ENCODE results near the gene SLC16A1. TPM values are rescaled to one million over a fixed set of nuclear protein-coding genes. Genes with fewer than 3 reads are reported as not detected.

SLC16A1 gene
- total RNA-seq, result 10 to 100 TPM; 74.3 to 81.3 TPM

DNA sequence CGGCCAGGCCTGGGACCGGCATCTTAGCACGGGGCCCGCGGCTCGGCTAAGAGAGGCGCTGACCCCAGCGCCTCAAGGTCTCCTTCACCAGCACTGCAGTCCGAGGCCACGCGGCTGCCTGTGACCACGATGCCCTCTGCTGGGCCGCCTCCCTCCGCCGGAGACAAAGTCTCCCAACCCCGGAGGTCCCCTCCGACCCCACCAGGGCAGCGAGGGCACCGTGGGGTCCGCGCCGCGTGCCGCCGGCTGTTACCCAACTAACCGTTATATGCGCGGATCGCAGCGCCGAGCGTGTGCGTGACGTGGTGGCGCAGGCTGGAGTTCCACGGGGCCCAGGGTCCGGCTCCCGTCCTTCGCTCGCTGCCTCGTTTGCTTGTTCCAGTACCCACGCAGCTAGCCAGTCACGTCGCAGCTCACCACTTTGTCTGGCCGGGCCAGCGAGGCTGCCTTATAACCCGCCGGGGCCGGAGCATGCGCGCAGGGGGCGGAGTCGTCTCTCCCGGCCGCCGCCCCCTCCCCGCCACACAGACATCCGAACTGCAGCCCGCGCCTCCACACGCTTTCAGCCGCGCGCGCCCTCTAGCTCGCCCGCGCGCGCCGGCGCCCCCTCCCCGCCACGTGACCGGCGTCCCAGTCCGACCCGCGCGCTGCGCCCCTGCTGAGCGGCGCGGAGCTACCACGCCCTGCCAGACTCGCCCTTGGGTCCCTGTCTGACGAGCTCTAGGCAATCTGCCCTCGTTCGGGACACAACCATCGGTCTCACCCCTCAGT lies at the start of gene SLC16A1:
TSS of gene SLC16A1 (minus strand) at position 424 of the 771 bp plus-strand sequence. CDS start 26,888 bp downstream, outside the sequence.
- Mint-ChIP-seq H3K27ac (peak within 1 kb of the TSS; percentile 100), H3K4me3 (peak within 1 kb of the TSS; percentile 91), H3K36me3 (ENCODE audit: low read depth) (peaks cover 68% of the 10 kb centered on the region), H3K27me3 (no peaks in the 10 kb centered on the region), H3K4me1 (ENCODE audit: low read depth) (peaks cover 51% of the 10 kb centered on the region), H3K9me3 (no peaks in the 10 kb centered on the region)
- ChIA-PET POLR2A (interaction anchor here (0.6 to 1.7 kb wide), 10 partner anchors 11 to 282 kb away, joined by 3 to 5 read pairs (median 3); partner anchors contain the start of genes LRIG2 and MOV10), CTCF (interaction anchor here (2.0 kb wide), 1 partner anchor 117 kb away, joined by 10 read pairs; the partner anchor contains the start of gene LRIG2)
- intact Hi-C loops (cut with micrococcal nuclease), result no loop called here
- peak; percentile 80 for ATAC-seq
- DNase-seq, result peak; percentile 94
- TF ChIP-seq, protein P1, sequence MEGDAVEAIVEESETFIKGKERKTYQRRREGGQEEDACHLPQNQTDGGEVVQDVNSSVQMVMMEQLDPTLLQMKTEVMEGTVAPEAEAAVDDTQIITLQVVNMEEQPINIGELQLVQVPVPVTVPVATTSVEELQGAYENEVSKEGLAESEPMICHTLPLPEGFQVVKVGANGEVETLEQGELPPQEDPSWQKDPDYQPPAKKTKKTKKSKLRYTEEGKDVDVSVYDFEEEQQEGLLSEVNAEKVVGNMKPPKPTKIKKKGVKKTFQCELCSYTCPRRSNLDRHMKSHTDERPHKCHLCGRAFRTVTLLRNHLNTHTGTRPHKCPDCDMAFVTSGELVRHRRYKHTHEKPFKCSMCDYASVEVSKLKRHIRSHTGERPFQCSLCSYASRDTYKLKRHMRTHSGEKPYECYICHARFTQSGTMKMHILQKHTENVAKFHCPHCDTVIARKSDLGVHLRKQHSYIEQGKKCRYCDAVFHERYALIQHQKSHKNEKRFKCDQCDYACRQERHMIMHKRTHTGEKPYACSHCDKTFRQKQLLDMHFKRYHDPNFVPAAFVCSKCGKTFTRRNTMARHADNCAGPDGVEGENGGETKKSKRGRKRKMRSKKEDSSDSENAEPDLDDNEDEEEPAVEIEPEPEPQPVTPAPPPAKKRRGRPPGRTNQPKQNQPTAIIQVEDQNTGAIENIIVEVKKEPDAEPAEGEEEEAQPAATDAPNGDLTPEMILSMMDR (IDR thresholded peaks at IDR 0.05), result no peak

DNA sequence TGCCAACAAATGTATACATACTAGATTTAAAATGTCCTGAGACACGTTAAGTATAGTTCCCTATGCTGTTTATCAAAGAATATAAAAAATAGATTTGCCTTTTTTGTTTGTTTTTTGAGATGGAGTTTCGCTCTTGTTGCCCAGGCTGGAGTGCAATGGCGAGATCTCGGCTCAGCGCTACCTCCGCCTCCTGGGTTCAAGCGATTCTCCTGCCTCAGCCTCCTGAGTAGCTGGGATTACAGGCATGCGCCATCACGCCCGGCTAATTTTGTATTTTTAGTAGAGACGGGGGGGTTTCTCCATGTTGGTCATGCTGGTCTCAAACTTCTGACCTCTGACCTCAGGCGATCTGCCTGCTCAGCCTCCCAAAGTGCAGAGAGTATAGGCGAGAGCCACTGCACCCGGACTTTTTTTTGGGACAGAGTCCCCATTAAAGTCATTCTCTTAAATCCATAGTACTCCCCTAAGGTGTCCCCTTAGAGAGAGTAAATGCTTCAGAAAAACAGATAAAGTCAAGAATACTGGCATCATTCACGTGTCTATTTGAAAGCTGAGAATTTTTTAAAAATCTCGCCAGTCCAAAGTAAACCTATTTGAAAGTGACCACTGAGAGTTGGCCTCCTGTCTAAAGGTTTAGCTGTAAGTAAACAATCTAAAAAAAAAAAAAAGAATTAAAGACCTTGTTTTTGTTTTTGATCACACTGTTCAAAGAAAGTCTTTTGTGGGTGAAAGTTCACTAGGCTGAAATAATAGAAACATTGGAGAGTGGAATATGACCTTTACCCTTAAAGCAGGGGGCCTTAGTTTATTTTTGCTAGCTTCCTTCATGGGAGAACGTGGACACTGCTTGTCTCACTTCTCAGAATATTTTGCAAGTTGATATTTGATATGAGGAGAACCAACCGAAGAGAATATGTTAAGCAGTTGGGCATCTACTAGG lies 48.0 kb upstream of the SLC16A1 start:
- TF ChIP-seq, protein P1 (IDR thresholded peaks at IDR 0.05), result no peak
- ChIA-PET POLR2A (no interaction called here), CTCF (no interaction called here)
- DNase-seq (no peak), ATAC-seq (no peak)
- Mint-ChIP-seq H3K27ac (no peak overlapping the region), H3K36me3 (ENCODE audit: low read depth) (peaks cover 13% of the 10 kb centered on the region), H3K4me3 (no peak overlapping the region), H3K4me1 (ENCODE audit: low read depth) (no peaks in the 10 kb centered on the region), H3K9me3 (no peaks in the 10 kb centered on the region), H3K27me3 (no peaks in the 10 kb centered on the region)
- intact Hi-C loops (cut with micrococcal nuclease), result no loop called here

- Mint-ChIP-seq H3K4me3 (no peak overlapping the region), H3K27ac (no peak overlapping the region), H3K4me1 (ENCODE audit: low read depth) (no peaks in the 10 kb centered on the region), H3K27me3 (no peaks in the 10 kb centered on the region), H3K9me3 (no peaks in the 10 kb centered on the region), H3K36me3 (ENCODE audit: low read depth) (peaks cover 14% of the 10 kb centered on the region)
- ChIA-PET CTCF (no interaction called here), POLR2A (no interaction called here)
- TF ChIP-seq, protein P1 (IDR thresholded peaks at IDR 0.05), result no peak
- intact Hi-C loops (cut with micrococcal nuclease), result no loop called here
- no peak for ATAC-seq
- DNase-seq, result no peak
Measured at GRCh38 chr1:113002297-113002696, 46.3 kb upstream of the SLC16A1 start.

DNA sequence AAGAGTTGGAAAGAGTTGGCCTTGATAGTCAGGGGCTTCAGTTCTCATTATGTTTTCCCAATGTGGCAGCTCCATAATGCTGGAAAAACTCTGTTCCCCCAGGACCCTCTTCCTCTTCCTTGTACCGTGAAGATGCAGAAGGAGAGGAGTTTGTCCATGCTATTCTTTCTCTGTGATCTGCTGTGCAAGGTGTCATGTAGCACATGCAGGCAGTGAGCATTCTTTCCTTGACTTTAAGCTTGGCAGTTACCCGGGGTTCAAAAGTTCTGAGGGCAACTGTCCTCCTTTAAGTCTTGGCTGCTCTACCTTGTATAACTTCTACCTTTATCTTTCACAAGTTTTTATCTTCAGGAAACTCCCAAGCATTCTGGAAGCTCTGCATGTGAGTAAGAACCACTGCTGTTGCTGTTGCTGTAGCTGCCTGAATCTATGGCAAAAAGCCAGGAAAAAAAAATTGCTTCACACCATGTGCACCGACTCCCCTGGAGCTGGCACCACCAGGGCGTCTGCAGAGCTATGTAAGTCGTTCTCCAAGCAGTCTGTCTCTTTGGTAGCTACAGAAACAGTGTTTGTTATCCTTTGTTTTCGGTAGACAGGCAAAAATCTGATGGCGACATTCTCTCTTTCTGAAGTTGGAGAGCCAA lies 42.7 kb upstream of the SLC16A1 start:
- ChIA-PET CTCF (no interaction called here), POLR2A (interaction anchor here (0.6 to 1.3 kb wide), 2 partner anchors 16 to 307 kb away, joined by 3 to 4 read pairs; no protein-coding TSS in a partner anchor)
- H3K27me3 Mint-ChIP-seq, result no peaks in the 10 kb centered on the region
- no peak for DNase-seq
- H3K36me3 Mint-ChIP-seq (ENCODE audit: low read depth), result peaks cover 11% of the 10 kb centered on the region
- intact Hi-C loops (cut with micrococcal nuclease), result no loop called here
- no peak overlapping the region for H3K27ac Mint-ChIP-seq
- no peak overlapping the region for H3K4me3 Mint-ChIP-seq
- H3K9me3 Mint-ChIP-seq, result no peaks in the 10 kb centered on the region
- ATAC-seq, result no peak
- no peaks in the 10 kb centered on the region for H3K4me1 Mint-ChIP-seq (ENCODE audit: low read depth)
- TF ChIP-seq, protein P1 (IDR thresholded peaks at IDR 0.05), result no peak

All from activated CD8-positive, alpha-beta T cell treated with anti-CD3 and anti-CD28 coated beads for 36 hours (primary cell).